ENCODE results near the gene LDLRAD3.

The LDLRAD3 gene

DNA sequence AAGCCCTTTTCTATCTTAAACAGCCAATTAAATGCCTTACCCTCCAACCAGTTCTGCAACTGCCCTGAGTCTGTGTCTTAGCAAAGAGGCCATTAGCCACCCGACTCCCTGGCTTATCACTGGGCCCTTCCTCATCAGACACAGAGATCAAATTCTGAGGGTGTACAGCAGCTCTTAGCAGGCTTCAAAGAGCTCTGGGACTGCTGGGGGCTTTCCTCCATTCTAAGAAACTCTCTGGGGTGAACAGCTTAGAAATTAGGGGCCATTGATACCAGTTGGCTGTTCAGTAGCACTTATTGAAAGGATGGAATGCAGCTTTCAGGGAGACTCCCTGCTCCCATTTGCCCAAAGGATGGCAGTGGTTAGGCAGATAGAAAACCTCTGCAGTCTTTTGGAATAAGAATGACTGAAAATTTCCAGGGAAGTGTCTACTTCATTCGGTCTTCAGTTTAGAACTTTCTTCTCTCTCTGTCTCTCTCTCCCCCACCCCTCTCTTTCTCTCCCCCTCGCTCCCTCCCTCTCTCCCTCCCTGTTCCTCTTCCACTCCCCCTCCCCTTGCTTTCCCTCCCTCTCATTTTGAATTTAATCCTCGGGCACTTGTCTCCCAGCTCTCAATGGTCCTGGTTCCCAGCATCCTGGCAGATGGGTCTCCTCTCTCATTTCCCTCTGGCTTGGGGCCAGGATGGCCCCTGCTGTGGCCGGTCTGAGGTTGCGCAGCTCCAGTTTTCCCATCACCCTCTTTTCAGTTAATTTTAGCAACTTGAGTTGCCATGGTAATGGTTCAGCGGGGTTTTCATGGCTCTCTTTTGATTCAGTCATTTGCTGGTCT, 268.9 kb downstream of the LDLRAD3 start:
- no peak for DNase-seq (ENCODE audit: low spot score)

DNA sequence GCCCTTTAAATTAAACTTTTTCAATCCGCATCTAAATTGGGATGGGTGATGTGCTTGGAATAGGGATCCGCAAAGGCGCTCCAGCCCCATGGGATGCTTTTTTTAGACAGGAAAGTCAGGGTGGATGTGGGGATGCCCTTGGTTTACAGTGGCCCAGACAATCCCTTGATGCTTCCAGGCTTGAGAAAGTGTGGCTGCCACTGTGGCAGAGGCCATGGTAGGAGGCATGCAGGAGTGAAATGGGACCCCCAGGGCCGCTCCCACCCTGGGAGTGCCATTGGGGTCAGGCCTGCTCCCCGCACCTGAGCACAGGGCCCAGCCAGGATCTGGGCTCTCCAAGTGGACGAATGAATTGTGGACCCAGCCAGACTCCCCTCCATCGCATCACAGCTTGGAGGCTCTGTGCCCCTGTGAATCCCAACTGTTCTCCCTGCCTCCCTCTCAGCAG, 269.6 kb downstream of the LDLRAD3 start:
- no peak for DNase-seq (ENCODE audit: low spot score)

DNA sequence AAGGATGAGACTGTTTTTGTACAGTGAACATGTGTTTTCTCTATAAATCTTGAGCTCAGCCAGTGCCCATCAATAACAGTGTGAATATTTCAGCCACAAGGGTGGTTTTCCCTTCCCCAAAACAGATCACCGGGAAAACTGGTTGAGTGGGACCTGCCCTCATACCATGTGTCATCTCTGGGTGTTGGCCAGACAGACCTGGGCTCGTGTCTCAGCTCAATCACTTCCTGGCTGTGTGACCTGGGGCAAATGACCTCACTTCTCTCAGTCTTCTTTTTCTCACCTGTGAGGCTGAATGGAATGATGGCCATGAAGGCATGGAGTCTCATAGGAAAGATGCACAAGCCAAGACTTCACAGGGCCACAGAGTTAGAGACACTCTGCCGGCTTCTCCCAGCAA, 270.6 kb downstream of the LDLRAD3 start:
- DNase-seq (ENCODE audit: low spot score) = no peak

DNA sequence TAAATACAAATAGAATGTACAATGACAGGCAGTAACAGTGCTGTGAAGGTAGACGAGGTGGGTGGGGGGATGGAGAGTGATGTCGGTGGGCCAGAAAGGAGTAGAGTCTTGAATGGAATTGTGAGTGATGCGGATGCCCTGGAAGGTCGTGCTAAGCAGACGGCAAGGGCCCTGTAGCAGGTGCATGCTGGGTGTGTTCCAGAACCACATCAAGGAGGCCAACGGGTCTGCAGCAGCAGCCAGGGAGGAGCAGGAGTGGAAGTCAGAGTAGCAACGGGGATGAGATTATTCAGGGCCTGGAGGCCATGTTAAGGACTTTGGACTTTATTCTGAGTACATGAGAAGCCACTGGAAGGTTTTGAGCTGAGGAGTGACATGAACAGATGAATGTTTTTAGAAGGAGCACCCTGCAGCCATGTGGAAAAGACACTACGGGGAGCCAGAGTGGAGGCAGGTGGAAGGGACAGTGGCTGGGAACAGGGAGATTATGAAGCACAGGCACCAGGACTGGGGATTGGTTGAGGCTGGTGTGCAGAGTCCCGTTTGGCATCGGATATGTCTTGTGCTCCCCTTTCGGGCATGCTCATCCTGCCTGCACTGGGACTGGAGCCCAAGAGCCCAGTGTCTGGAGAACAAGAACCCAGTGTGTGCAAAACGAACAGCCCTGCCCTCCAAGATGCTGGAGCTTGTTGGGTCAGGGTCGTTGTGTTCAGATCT, 271.3 kb downstream of the LDLRAD3 start:
- no peak for DNase-seq (ENCODE audit: low spot score)

DNA sequence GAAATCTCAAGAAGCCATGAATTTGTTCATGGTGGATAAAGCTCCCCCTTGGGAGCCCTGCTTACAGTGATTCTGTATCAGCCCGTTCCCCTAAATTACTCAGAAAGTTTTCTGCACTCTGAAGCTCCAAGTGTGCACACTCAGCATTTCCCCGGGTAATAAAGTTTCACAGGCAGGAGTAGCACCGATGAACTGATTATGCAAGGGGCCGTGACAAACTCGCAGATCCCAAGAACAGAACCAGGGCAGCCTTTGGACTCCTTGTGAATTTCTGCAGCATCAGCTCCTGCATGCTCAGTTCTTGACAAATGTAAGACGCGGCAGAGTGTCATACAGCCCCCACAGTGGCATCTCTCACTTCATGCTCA, 271.8 kb downstream of the LDLRAD3 start:
- no peak for DNase-seq (ENCODE audit: low spot score)

DNA sequence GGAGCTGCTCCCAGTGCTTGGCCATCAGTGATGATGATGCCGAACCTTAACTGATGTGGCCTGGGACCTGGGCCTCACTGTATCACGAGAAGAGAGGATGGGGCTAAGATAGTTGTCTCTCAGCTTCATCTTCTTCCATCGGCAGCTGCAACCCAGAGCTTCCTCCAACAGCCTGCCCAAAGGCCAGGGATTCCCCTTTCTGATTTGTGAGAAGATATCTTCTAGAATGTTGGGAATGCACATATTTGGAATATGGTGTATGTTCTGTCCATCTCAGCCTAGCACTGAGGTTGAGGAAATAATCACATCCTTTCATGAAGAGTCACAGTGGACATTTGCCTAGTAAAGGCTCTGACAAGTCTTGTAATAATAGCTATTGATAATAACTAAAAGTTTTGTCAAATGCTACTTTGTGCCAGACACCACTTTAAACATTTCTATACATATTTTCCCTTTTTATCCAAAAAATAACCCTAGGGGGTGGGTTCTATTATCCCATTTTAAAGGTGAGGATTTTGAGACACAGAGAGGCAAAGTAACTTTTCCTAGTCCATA, 272.3 kb downstream of the LDLRAD3 start:
- DNase-seq (ENCODE audit: low spot score) = no peak

DNA sequence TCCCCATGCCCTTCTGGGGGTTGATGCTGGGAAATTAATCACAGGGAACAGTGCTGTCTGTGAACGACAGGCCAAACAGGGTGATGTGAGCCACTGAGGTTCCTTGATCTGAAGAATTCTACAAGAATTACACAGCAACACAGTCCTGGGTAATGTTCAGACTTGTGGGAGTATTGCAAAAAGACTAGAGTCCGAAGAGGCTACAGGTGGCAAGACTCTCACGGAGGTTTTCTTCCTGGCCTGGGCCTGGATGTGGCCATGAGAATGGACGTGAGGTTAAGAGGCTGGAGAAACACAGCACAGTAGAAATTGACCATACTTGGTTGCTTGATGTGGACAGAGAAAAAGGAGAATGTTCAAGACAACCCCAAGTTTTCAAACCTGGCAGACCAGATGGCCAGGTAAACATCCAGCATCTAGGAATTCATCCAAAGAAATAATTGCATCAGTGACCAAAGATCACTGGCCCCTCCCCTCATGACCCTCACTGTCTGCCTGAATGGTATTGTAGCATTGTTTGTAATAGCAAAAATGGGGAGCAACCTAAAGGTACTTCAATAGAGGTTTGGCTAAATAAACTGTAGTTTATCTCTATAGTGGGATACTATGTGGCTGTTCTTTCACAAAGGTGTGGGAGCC, 274.5 kb downstream of the LDLRAD3 start:
- no peak for DNase-seq (ENCODE audit: low spot score)

DNA sequence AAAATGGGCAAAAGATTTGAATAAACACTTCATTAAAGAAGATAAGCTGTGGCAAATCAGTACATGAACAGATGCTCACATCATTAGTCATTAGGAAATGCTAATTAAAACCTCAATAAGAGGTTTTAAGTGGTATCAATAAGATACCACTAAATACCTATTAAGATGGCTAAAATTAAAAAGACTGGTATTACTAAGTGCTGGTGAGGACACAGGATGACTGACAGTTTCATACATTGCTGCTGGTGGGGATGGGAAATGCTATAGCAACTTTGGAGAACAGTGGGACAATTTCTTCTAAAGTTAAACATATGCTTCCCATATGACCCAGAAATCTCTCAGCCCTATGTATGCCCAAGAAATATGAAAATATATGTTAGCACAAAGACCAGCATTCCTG, 276.1 kb downstream of the LDLRAD3 start:
- DNase-seq (ENCODE audit: low spot score) = no peak

DNA sequence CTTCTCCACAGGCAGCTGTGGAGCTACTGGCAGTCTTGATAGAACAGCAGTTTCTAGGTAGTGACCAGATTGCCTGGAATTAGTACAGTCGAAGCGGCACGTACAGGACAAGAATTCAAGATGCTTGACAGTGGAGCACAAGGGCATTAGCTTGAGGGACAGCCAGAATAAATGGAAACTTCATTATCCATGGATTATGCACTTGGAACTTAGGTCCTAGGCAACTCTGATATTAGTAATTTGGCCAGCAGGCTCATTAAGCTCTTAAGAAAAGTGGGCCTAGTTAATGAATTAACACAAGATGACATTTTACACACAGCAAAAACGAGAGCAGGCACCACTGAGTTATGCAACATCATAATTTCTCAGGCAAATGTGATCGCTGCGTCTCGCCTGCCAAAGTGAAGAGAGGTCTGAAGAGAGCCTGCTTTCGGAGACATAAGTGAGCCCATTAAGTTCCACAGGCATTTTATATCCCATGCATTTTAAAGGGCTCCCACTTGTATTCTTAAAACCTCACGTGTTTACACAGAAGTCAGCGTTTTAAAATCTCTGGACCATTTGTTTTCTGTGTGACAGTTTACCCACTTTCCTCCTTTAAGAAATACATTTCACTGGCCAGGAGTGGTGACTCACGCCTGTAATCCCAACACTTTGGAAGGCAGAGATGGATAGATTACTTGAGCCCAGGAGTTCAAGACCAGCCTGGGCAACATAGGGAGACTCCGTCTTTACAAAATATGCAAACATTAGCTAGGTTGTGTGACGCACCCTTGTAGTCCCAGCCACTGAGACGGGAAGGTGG, 279.2 kb downstream of the LDLRAD3 start:
- no peak for DNase-seq (ENCODE audit: low spot score)

DNA sequence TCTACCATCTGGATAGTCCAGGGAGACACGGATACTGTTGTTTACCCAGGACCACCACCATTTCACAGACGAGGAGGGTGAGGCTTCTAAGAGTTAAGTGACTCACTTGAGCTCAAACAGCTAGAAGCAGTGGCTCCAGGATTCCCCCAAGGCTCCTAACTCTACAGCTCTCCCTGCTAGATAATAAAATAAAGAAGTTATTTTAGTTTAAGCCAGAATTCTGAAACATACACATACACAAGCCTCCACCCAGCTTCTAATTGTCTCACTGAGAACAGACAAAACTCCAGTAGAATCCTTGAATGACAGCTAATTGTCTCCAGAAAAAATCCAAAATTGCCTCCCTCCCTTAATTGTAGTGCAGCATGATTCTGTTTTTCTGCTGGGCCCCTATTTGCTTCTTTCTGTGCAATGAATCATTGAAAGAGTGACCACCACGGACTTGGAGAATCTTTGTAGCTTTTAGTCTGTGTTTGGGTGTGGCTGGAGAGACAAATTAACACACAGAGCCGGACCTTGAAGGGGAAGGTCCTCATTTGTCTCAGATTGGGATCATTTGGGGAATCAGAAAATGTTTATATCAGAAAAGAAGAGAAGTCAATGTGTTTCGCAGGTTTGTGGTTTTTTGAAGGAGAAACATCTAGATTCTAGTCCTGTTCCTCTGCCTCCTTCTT, 280.5 kb downstream of the LDLRAD3 start:
- no peak for DNase-seq (ENCODE audit: low spot score)

DNA sequence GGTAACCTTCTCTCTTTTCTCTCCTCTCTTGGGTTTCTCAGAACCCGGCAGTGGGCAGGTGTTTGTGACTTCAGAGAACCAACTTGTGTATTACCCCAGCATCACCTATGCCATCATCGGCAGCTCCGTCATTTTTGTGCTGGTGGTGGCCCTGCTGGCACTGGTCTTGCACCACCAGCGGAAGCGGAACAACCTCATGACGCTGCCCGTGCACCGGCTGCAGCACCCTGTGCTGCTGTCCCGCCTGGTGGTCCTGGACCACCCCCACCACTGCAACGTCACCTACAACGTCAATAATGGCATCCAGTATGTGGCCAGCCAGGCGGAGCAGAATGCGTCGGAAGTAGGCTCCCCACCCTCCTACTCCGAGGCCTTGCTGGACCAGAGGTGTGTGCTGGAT, 283.2 kb downstream of the LDLRAD3 start:
- DNase-seq (ENCODE audit: low spot score) = no peak

DNA sequence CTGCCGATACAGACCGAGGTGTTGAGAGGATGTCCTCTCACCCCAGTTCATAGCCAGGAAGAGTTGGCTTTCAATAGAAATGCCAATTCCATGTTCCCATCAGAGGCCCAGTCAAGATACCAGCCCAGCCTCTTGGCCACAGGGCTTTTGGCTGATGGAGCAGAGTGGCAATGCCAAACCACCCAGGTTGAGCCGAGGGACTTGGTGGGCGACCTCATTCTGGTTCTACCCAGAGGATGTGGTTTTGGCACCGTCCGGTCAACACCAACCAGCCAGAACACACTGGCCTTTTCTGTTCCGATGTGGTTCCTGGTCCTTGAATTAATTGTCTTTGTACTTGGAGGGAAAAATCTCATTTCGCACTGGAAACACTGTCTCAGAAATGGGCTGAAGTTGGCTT, 284.8 kb downstream of the LDLRAD3 start:
- no peak for DNase-seq (ENCODE audit: low spot score)

DNA sequence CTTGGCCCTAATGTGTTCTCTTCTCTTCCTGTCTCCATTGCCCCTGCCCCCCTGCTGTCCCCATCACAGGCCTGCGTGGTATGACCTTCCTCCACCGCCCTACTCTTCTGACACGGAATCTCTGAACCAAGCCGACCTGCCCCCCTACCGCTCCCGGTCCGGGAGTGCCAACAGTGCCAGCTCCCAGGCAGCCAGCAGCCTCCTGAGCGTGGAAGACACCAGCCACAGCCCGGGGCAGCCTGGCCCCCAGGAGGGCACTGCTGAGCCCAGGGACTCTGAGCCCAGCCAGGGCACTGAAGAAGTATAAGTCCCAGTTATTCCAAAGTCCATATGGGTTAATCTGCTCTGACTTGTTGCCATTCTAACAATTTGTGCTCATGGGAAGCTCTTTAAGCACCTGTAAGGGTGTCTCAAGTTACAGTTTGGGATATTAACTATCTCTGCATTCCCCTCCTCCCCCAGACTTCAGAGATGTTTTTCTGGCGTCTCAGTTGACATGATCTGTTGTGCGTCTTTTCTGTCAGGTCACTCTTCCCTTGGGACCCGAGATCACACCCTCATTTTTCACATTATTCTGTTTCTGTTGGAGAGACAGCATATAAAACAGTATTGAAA, 285.3 kb downstream of the LDLRAD3 start:
- DNase-seq (ENCODE audit: low spot score) = no peak

DNA sequence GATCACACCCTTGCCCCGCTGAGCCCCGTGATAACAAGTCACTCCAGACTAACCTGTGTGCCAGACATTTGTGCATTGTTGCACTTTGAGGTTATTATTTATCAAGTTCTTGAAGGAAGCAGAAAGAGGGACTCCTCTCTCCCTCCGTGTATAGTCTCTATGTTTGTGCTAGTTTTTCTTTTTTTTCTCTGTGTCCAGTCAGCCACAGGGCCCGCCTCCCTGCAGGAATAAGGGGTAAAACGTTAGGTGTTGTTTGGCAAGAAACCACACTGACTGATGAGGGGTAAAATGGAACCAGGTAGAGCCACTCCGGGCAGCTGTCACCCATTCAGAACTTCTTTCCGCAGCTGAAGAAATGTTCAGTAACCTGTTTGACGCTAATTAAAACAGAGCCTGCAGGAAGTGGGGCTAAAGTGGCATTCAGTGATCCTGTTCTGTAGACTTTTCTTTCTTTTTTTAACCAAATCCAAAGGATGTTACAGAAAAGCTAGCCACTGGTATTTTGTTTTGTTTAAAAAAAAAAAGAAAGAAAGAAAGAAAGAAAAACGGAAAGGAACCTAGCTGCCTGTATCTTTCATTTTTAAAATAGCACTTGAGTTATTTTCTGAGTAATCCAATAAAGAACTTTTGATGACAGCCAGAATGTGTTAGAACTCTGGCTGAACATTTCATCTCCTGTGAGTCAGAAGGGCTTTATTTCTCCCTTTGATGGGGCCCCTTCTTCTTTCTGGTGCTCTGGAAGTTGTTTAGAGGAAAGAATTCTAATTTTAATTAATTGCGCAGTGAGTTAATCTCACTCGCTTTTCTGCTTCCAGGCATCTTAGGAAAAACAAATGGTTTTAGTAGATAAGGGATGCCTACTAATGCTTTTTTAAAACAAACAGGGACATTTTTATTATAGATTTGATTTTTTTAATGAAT, 287.2 kb downstream of the LDLRAD3 start:
- no peak for DNase-seq (ENCODE audit: low spot score)

DNA sequence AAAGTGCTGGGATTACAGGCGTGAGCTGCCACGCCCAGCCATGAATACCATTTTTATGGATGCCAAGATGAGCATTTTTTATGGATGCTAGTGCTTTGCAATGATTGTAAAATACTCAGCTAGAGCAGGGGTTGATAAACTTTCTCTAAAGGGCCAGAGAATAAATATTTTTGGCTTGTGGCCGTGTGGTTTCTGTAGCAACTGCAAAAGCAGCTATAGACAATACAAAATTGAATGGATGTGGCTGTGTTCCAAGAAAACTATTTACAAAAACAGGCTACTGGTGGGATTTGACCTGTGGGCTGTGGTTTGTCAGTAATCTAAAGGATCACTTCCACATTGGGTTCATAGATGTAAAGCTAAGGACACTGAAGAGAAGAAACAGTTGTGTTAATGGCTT, 289.3 kb downstream of the LDLRAD3 start:
- no peak for DNase-seq (ENCODE audit: low spot score)

DNA sequence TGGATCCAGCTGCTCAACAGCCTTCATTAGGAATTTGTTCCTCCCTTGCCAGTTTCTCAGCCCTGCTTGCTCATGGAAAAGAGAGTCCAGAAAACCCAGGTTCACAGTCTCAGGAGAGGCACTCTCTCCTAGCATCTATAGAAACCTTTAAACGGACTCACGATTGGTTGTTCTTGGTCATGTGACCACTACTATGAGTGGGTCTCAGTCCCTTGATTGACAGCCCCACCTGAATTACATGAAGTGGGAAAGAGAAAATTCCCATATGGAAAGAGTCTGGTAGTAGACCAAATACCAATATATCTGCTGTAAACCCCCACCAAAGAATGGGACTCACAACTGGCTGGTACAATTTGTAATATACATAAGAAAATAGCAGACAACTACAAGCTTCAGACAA, 291.0 kb downstream of the LDLRAD3 start:
- no peak for DNase-seq (ENCODE audit: low spot score)

DNA sequence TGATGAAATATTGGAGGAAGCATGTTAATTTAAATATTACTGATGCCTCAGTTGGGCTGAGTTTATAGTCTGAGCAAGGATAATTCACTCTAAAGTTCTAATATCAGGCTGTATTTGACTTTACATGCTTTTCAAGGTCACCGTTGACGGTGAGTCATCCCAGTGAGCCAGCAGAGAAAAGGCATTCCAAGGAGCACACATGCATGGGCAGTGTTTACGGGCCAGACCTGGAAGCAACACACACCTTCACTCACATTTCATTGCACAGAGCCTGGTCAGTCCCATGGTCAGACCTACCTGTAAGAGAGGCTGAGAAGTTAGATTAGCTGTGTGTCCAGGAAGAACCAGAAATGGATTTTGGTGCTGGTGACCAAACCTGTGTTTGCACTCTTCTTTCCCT, 291.9 kb downstream of the LDLRAD3 start:
- DNase-seq (ENCODE audit: low spot score) = no peak

DNA sequence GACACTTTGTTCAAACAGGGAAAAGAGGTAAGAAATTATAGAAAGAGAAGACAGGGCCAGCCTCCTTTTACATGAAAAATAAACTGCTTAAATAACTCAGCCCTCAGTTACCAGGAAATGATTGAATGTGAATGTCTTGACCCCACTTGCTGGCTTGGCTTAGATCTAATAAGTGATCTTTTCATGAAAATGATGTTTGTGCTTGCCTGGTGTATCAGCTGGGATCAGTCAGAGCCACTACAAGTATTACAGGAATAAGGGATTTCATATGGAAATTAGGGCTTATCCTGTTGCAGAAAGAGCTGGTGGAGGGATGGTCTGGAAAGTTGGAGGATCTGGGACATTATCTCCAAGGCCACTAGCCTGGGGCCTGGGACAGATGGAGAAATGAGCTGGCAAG, 293.5 kb downstream of the LDLRAD3 start:
- no peak for DNase-seq (ENCODE audit: low spot score)

DNA sequence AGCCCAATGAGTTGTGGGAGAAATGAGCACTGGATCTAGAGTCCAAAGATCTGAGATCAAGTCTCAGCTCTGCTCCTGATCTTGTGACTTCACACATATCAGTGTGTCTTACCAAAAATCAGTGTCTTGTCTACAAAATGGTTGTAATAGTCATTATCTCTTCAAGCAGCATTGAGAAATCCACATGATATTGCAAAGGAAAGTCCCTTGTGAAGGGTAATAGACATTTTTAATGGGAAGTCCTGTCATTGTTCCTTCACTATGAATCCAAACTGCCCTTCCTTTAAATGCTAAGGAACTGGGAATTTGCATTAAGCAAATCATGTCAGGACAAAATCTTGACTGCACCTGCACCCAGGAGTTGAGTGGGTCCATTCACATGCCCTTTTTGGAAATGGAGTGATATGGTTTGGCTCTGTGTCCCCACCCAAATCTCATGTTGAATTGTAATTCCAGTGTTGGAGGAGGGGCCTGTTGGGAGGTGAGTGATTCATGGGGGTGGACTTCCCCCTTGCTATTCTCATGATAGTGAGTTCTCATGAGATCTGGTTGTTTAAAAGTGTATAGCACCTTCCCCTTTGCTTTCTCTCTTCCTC, 294.3 kb downstream of the LDLRAD3 start:
- DNase-seq (ENCODE audit: low spot score) = no peak

All from NAMALWA (cell line).